ENCODE measurements around the gene THADA.

GRCh38 chr2:43206602-43207001, 389.2 kb downstream of the THADA start:
- TF ChIP-seq CTCF (IDR thresholded peaks at IDR 0.05) (no peak), POLR2A (IDR thresholded peaks at IDR 0.05) (no peak)

Data from thyroid gland (tissue), 4 donors.